Measurements from ENCODE around the gene CRABP1.

DNA sequence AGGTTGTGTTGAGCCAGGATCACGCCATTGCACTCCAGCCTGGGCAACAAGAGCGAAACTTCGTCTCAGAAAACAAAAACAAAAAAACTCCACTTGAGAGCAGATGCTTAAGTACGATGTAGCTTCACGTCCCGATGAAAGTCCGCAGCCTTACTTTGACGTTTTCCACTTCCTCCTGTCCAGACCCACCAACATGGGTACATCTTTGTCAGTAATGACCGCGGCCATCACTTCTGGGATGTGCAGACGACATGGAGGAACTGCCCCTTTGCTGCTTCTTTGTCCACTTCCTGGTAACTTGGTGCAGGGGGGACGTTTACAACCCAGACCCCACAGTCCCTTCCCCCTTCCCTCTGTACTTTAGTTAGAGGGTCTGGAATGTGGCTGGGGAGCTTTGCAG, 48.7 kb downstream of the CRABP1 start:
- TF ChIP-seq, protein P1, sequence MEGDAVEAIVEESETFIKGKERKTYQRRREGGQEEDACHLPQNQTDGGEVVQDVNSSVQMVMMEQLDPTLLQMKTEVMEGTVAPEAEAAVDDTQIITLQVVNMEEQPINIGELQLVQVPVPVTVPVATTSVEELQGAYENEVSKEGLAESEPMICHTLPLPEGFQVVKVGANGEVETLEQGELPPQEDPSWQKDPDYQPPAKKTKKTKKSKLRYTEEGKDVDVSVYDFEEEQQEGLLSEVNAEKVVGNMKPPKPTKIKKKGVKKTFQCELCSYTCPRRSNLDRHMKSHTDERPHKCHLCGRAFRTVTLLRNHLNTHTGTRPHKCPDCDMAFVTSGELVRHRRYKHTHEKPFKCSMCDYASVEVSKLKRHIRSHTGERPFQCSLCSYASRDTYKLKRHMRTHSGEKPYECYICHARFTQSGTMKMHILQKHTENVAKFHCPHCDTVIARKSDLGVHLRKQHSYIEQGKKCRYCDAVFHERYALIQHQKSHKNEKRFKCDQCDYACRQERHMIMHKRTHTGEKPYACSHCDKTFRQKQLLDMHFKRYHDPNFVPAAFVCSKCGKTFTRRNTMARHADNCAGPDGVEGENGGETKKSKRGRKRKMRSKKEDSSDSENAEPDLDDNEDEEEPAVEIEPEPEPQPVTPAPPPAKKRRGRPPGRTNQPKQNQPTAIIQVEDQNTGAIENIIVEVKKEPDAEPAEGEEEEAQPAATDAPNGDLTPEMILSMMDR (IDR thresholded peaks at IDR 0.05), result no peak
- TF ChIP-seq POLR2A (IDR thresholded peaks at IDR 0.05), result no peak
